H1 (cell line): ENCODE measurements around the gene BLOC1S4. TPM values are rescaled to one million over a fixed set of nuclear protein-coding genes. Genes with fewer than 3 reads are reported as not detected.

Experiments used
- CTCF ChIA-PET: fragments of 300-600 bp; sonication (Branson Sonifier 250); formaldehyde crosslinking; loops from one replicate; lab custom pipeline; 2021; ENCODE audit not compliant: partially characterized antibody; lab: Charles Lee
- POLR2A ChIA-PET: fragments of 300-600 bp; sonication (Branson Sonifier 250); formaldehyde crosslinking; loops from one replicate; lab custom pipeline; 2021; ENCODE audit warnings: inconsistent platforms; ENCODE audit not compliant: partially characterized antibody; lab: Charles Lee
- DNase-seq, 2 experiments: peaks; one replicate each; pipeline versions ENCODE4 v3.0.0 to v3.0.0-alpha.2; 2010 to 2022; ENCODE audit warnings: low spot score in 2 of 2, low read depth in 1 of 2, mixed read lengths in 1 of 2
- FAIRE-seq: peaks from 2 replicates; lab custom pipeline; 2011; peaks lifted over from hg19 to GRCh38; lab: Jason Lieb, UNC
- H2AFZ ChIP-seq: 2 replicates; pipeline ENCODE4 v1.8.1; 2012; ENCODE audit warnings: low read length, inconsistent platforms
- H2AK5ac ChIP-seq: 2 replicates; pipeline ENCODE4 v1.6.1; 2013; ENCODE audit warnings: low read depth, low read length
- H2BK120ac ChIP-seq: replicated peaks from 2 replicates; pipeline ENCODE3; 2013; ENCODE audit warnings: low read depth, low read length, inconsistent platforms
- H2BK12ac ChIP-seq: 2 replicates; pipeline ENCODE4 v1.6.1; 2013; ENCODE audit warnings: low read depth, low read length
- H2BK15ac ChIP-seq: 2 replicates; pipeline ENCODE4 v1.6.1; 2013; ENCODE audit warnings: low read length
- H2BK20ac ChIP-seq: 2 replicates; pipeline ENCODE4 v1.6.1; 2013; ENCODE audit warnings: low read length
- H2BK5ac ChIP-seq: 2 replicates; pipeline ENCODE4 v1.6.1; 2013; ENCODE audit warnings: low read depth, low read length
- H3K14ac ChIP-seq: 2 replicates; pipeline ENCODE4 v1.6.1; 2013; ENCODE audit warnings: inconsistent platforms; ENCODE audit not compliant: insufficient read length
- H3K18ac ChIP-seq: 2 replicates; pipeline ENCODE4 v1.6.1; 2013; ENCODE audit warnings: low read length; ENCODE audit errors: extremely low read depth
- H3K23ac ChIP-seq: 2 replicates; pipeline ENCODE4 v1.6.1; 2013; ENCODE audit warnings: inconsistent platforms; ENCODE audit not compliant: insufficient read length
- H3K23me2 ChIP-seq: 2 replicates; pipeline ENCODE4 v1.6.1; 2013; ENCODE audit warnings: low read depth, low read length
- H3K27ac ChIP-seq: 2 replicates; pipeline ENCODE4 v1.6.1; 2011; ENCODE audit warnings: low read depth, low read length, inconsistent platforms
- H3K27me3 ChIP-seq, 4 experiments: replicated peaks in 1 of 4; 1 replicate in 1 of 4; 2 replicates in 3 of 4; pipeline versions ENCODE4 v1.6.1 to v1.8.1; 2011 to 2013; ENCODE audit warnings: low read length in 3 of 4, mild to moderate bottlenecking in 3 of 4, inconsistent platforms in 2 of 4, mixed read lengths in 2 of 4, moderate library complexity in 1 of 4; ENCODE audit not compliant: control insufficient read depth in 3 of 4, insufficient read depth in 3 of 4; ENCODE audit errors: extremely low read depth in 1 of 4
- H3K36me3 ChIP-seq, 4 experiments: 2 replicates each; pipeline versions ENCODE4 v1.6.1 to v1.8.1; 2011 to 2013; ENCODE audit warnings: mild to moderate bottlenecking in 4 of 4, low read length in 3 of 4, moderate library complexity in 2 of 4, control low read depth in 1 of 4, inconsistent platforms in 1 of 4; ENCODE audit not compliant: insufficient read depth in 4 of 4, control insufficient read depth in 2 of 4
- H3K4ac ChIP-seq: replicated peaks from 2 replicates; pipeline ENCODE3; 2013; ENCODE audit warnings: low read length, low read depth, mixed read lengths, inconsistent platforms; ENCODE audit not compliant: insufficient read length
- H3K4me1 ChIP-seq, 4 experiments: replicated peaks in 1 of 4; 1 replicate in 1 of 4; 2 replicates in 3 of 4; pipeline versions ENCODE4 v1.6.1 to v1.8.1; 2011 to 2013; ENCODE audit warnings: low read length in 3 of 4, inconsistent platforms in 2 of 4, mixed read lengths in 1 of 4; ENCODE audit not compliant: insufficient read depth in 4 of 4, control insufficient read depth in 3 of 4
- H3K4me2 ChIP-seq, 2 experiments: 2 replicates each; pipeline versions ENCODE4 v1.6.1 to v1.8.1; 2011 to 2013; ENCODE audit warnings: low read depth in 2 of 2, low read length in 2 of 2, control low read depth in 1 of 2, inconsistent platforms in 1 of 2, mild to moderate bottlenecking in 1 of 2; ENCODE audit not compliant: insufficient read depth in 1 of 2
- H3K4me3 ChIP-seq, 4 experiments: fragments of 200-600, 300-600 bp in 1 of 4; sonication (generic), shearing (Covaris generic), sonication (Bioruptor Twin) in 1 of 4; 2 replicates each; pipeline versions ENCODE4 v1.5.1 to v1.8.1; 2011 to 2016; ENCODE audit warnings: low read length in 4 of 4, low read depth in 3 of 4, control low read depth in 2 of 4, inconsistent platforms in 2 of 4, mild to moderate bottlenecking in 2 of 4, mixed read lengths in 1 of 4, moderate library complexity in 1 of 4; ENCODE audit not compliant: insufficient read depth in 2 of 4; ENCODE audit errors: extremely low read depth in 1 of 4
- H3K56ac ChIP-seq: replicated peaks from 2 replicates; pipeline ENCODE3; 2013; ENCODE audit warnings: low read depth, mild to moderate bottlenecking, mixed read lengths, low read length, inconsistent platforms; ENCODE audit not compliant: insufficient read length
- H3K79me1 ChIP-seq: 2 replicates; pipeline ENCODE4 v1.6.1; 2013; ENCODE audit warnings: low read depth, low read length, control low read depth
- H3K79me2 ChIP-seq, 2 experiments: 2 replicates each; pipeline versions ENCODE4 v1.6.1 to v1.8.1; 2012 to 2013; ENCODE audit warnings: low read length in 2 of 2, mild to moderate bottlenecking in 2 of 2, inconsistent platforms in 1 of 2; ENCODE audit not compliant: insufficient read depth in 2 of 2, control insufficient read depth in 1 of 2
- H3K9ac ChIP-seq, 4 experiments: replicated peaks in 1 of 4; 1 replicate in 1 of 4; 2 replicates in 3 of 4; pipeline versions ENCODE4 v1.6.1 to v1.8.1; 2011 to 2013; ENCODE audit warnings: low read depth in 3 of 4, low read length in 3 of 4, control low read depth in 2 of 4, mild to moderate bottlenecking in 2 of 4, moderate library complexity in 2 of 4, inconsistent platforms in 1 of 4; ENCODE audit errors: extremely low read depth in 1 of 4
- H3K9me3 ChIP-seq, 2 experiments: 2 replicates each; pipeline versions ENCODE4 v1.6.1 to v1.8.1; 2012 to 2013; ENCODE audit warnings: mild to moderate bottlenecking in 2 of 2, moderate library complexity in 2 of 2, control low read depth in 1 of 2, inconsistent platforms in 1 of 2, low read depth in 1 of 2, low read length in 1 of 2, mixed read lengths in 1 of 2; ENCODE audit not compliant: insufficient read depth in 2 of 2
- H4K20me1 ChIP-seq, 2 experiments: replicated peaks in 1 of 2; 2 replicates each; pipeline versions ENCODE3 to v1.8.1; 2011 to 2013; ENCODE audit warnings: inconsistent platforms in 2 of 2, low read length in 2 of 2, mild to moderate bottlenecking in 1 of 2; ENCODE audit not compliant: insufficient read depth in 2 of 2, control insufficient read depth in 1 of 2
- H4K5ac ChIP-seq: 2 replicates; pipeline ENCODE4 v1.6.1; 2013; ENCODE audit warnings: low read length, low read depth, mixed read lengths, inconsistent platforms; ENCODE audit not compliant: insufficient read length
- H4K8ac ChIP-seq: 2 replicates; pipeline ENCODE4 v1.8.0; 2013; ENCODE audit warnings: mild to moderate bottlenecking, moderate library complexity, low read length, inconsistent platforms; ENCODE audit not compliant: insufficient read depth; ENCODE audit errors: extremely low read depth
- H4K91ac ChIP-seq: replicated peaks from 2 replicates; pipeline ENCODE3; 2013; ENCODE audit warnings: low read length, mixed read lengths, inconsistent platforms; ENCODE audit not compliant: insufficient read length
- ATF2 ChIP-seq: IDR thresholded peaks from 2 replicates; pipeline ENCODE4 v1.6.1; 2012; ENCODE audit warnings: low read length, inconsistent platforms
- CBX8 ChIP-seq: fragments of 300-800, 300-1000 bp; sonication (generic); IDR thresholded peaks from 2 replicates; pipeline ENCODE4 v1.7.1; 2016; ENCODE audit warnings: low read depth, low read length, borderline replicate concordance
- EP300 ChIP-seq, 2 experiments: IDR thresholded peaks; 1 replicate in 1 of 2; 2 replicates in 1 of 2; pipeline ENCODE4 v1.6.1; 2011 to 2012; ENCODE audit warnings: low read depth in 2 of 2, low read length in 2 of 2, mild to moderate bottlenecking in 2 of 2, borderline replicate concordance in 1 of 2, inconsistent platforms in 1 of 2, moderate library complexity in 1 of 2
- GABPA ChIP-seq: IDR thresholded peaks from 2 replicates; pipeline ENCODE4 v1.6.1; 2011; ENCODE audit warnings: mild to moderate bottlenecking, low read length, moderate library complexity, borderline replicate concordance; ENCODE audit not compliant: insufficient read depth
- KDM1A ChIP-seq: fragments of 200-600, 300-600 bp; sonication (generic); IDR thresholded peaks from 2 replicates; pipeline ENCODE4 v1.7.1; 2016; ENCODE audit warnings: mild to moderate bottlenecking, low read length, borderline replicate concordance
- KDM5A ChIP-seq: fragments of 200-600 bp; IDR thresholded peaks from 2 replicates; pipeline ENCODE4 v1.7.1; 2012; ENCODE audit warnings: mild to moderate bottlenecking, low read length, inconsistent platforms, mixed read lengths
- NRF1 ChIP-seq: IDR thresholded peaks from 2 replicates; pipeline ENCODE4 v1.6.1; 2011; ENCODE audit warnings: mild to moderate bottlenecking, low read depth, low read length, improper control_type of control experiment
- POLR2A ChIP-seq, 2 experiments: IDR thresholded peaks; 1 replicate in 1 of 2; 2 replicates in 1 of 2; pipeline ENCODE4 v1.6.1; 2011; ENCODE audit warnings: low read depth in 2 of 2, low read length in 2 of 2, mild to moderate bottlenecking in 2 of 2; ENCODE audit errors: control extremely low read depth in 1 of 2
- RXRA ChIP-seq: IDR thresholded peaks from 2 replicates; pipeline ENCODE4 v1.6.1; 2011; ENCODE audit warnings: low read depth, mild to moderate bottlenecking, low read length, moderate library complexity; ENCODE audit not compliant: insufficient read depth
- SIRT6 ChIP-seq: IDR thresholded peaks from one replicate; pipeline ENCODE4 v1.7.1; 2012; ENCODE audit warnings: low read length, inconsistent platforms
- TAF7 ChIP-seq: optimal IDR thresholded peaks from 2 replicates; pipeline ENCODE3; 2011; ENCODE audit warnings: low read depth, mild to moderate bottlenecking, inconsistent platforms, low read length, moderate library complexity, borderline replicate concordance
- TBP ChIP-seq: IDR thresholded peaks from 2 replicates; pipeline ENCODE4 v1.6.1; 2011; ENCODE audit warnings: low read depth, low read length, improper control_type of control experiment
- WGBS, 2 experiments: shearing (Covaris generic) in 1 of 2; methylation state at CpG; one replicate each; pipeline versions ENCODE4 v1.1.6 to v1.1.7; 2013 to 2015; ENCODE audit warnings: low lambda C conversion rate in 2 of 2, mixed read lengths in 2 of 2, inconsistent platforms in 1 of 2, low coverage in 1 of 2, missing lambda C conversion rate in 1 of 2; ENCODE audit not compliant: insufficient replicate concordance in 2 of 2, insufficient coverage in 1 of 2, insufficient read length in 1 of 2; ENCODE audit errors: extremely low coverage in 1 of 2, missing lambda C conversion rate in 1 of 2; 5-methylcytosine and 5-hydroxymethylcytosine counted together
- polyA plus RNA-seq, 7 experiments: library from polyadenylated mRNA; depleted of rRNA in 3 of 7; stranded (reverse) in 5 of 7; unstranded in 2 of 7; fragments of >200 nt in 5 of 7; fragments of 200-250 nt in 2 of 7; gene quantifications; 1 replicate in 5 of 7; 2 replicates in 1 of 7; 4 replicates in 1 of 7; pipeline versions ENCODE4 v1.2.1 to v1.2.3, GENCODE V29; 2011 to 2013; ENCODE audit warnings: missing spikeins in 2 of 7, mixed read lengths in 2 of 7
- total RNA-seq: library from RNA; stranded (reverse); fragmentation: NEBNext Ultra II Directional; extraction: Animal tissue kit (Norgen Biotek cat#: 25700); gene quantifications from 2 replicates; pipeline ENCODE4 v1.2.1, GENCODE V29; 2021

The BLOC1S4 gene
- total and polyA plus RNA-seq, 2 of the 8 experiments (the other 6 are each of a cell fraction or from before 2014, with no cell fraction given), result 19.1 to 27.8 TPM

- H3K4me2 ChIP-seq, result no peak overlapping the region; a peak in 1 of 4 replicates
- no peak overlapping the region for H3K4ac ChIP-seq
- no peak overlapping the region for H2AFZ ChIP-seq
- H3K56ac ChIP-seq, result no peak overlapping the region
- 88% methylated on average over 3 of the region's 3 CpGs; no CpG with 5 or more reads in 1 of the 2 experiments for WGBS, 2 experiments
- no peak overlapping the region for H4K8ac ChIP-seq
- H3K27ac ChIP-seq, result no peak overlapping the region
- H2BK120ac ChIP-seq, result no peak overlapping the region
- peaks cover 0 to 13% (median 6%) of the 10 kb centered on the region in 4 experiments; a peak in 5 of 7 replicates for H3K4me1 ChIP-seq
- 0 out of 2 replicates have a peak overlapping the region, but pooled peaks have one; percentile 72 for H2BK15ac ChIP-seq
- CTCF ChIA-PET, result interaction anchor here (0.6 to 3.9 kb wide), 3 partner anchors 8 to 146 kb away, joined by 3 to 20 read pairs (median 9); no protein-coding TSS in a partner anchor
- DNase-seq (no peak), FAIRE-seq (no peak)
- peak overlapping the region; percentile 52 for H4K91ac ChIP-seq
- H4K5ac ChIP-seq, result peak overlapping the region; percentile 47
- no peaks in the 10 kb centered on the region for H3K79me1 ChIP-seq
- peaks cover 9% of the 10 kb centered on the region for H3K23me2 ChIP-seq
- peak overlapping the region; percentile 39; the same call in 1 of the 2 replicates for H2AK5ac ChIP-seq
- no peaks in the 10 kb centered on the region; a peak in 1 of 8 replicates for H3K36me3 ChIP-seq
- H4K20me1 ChIP-seq, result peaks cover 0 to 6% of the 10 kb centered on the region in 2 experiments
- H3K9me3 ChIP-seq, result no peaks in the 10 kb centered on the region
- no peaks in the 10 kb centered on the region for H3K79me2 ChIP-seq
- no peak overlapping the region; the same call in 1 of the 2 replicates for H2BK20ac ChIP-seq
- H2BK5ac ChIP-seq, result no peak overlapping the region
- POLR2A ChIA-PET, result interaction anchor here (1.7 kb wide), 1 partner anchor 22 kb away, joined by 4 read pairs; no protein-coding TSS in a partner anchor
- no peak overlapping the region for H3K23ac ChIP-seq
- no peak overlapping the region for H3K4me3 ChIP-seq
- no peak overlapping the region; a peak in 1 of 7 replicates for H3K9ac ChIP-seq
- peak overlapping the region; percentile 26 for H3K18ac ChIP-seq
- H2BK12ac ChIP-seq, result peak overlapping the region; percentile 53; the same call in 1 of the 2 replicates
- no peak overlapping the region for H3K14ac ChIP-seq
- no peaks in the 10 kb centered on the region for H3K27me3 ChIP-seq
- no peak for TF ChIP-seq ATF2
- TF ChIP-seq KDM5A, result no peak
- TF ChIP-seq GABPA, result no peak
- TF ChIP-seq TBP, result no peak
- TF ChIP-seq KDM1A, result no peak
- TF ChIP-seq NRF1, result no peak
- TF ChIP-seq POLR2A (IDR thresholded peaks at IDR 0.05; ENCODE audit: control extremely low read depth in 1 of 2, low read depth in 2 of 2, low read length in 2 of 2), result no peak
- no peak for TF ChIP-seq RXRA
- no peak for TF ChIP-seq CBX8
- TF ChIP-seq EP300 (IDR thresholded peaks at IDR 0.05; ENCODE audit: borderline replicate concordance in 1 of 2, low read depth in 2 of 2, low read length in 2 of 2), result no peak
- TF ChIP-seq TAF7, result no peak
- TF ChIP-seq SIRT6, result no peak
Observed at GRCh38 chr4:6727943-6728250, 11.9 kb downstream of the BLOC1S4 start.
